NCI-H226 (cell line): Measurements from ENCODE around the gene FFAR3.
"Not testable (repeated sequence)": the region's sequence is repeated elsewhere in the genome, so short reads cannot be mapped to it uniquely, and the experiment has no call there.

Experiments used
- DNase-seq: peaks from one replicate; pipeline ENCODE4 v3.0.0-alpha.2; 2015

FFAR3 gene

DNA sequence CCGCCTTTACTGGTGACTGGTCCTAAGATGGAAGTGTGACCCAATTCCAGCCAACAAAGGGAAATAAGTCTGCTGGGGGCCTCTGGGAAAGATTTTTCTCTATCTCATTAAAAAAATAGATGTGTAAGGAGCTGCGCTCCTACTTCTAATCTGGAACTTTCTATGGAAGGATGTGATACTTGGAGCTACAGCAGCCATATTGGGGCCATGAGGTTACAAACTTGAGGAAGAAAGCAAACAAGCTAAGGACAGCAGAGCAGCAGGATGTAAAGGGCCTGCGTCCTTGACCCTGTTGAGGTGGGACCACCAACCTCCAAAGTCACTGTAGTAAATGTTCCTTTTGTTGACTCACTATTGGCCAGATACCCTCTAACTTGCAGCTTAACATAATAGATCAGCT is 20.1 kb downstream of the FFAR3 start:
- DNase-seq: no peak

- DNase-seq: not testable (repeated sequence)
These were observed 21.3 kb downstream of the FFAR3 start for GRCh38 chr19:35379545-35379944.

DNA sequence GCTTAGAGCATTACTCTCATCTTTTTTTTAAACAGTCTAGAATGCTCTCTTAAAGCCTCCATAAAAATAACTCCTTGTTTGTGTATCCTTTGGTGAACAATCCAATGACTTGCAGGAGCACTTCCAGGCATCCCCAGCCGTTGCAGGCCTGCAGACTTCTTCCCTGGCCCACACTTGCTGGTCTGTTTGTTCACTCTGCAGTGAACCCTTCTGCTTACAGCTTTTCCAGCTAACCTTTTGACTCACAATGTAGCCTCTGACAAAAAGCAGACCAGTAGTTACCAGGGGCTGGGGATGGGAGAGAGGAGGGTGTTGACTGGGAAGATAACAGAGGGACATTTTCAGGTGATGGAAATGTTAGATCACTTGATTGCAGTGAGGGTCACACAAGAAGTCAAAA is 21.7 kb downstream of the FFAR3 start:
- DNase-seq: no peak

GRCh38 chr19:35380450-35381124 is 22.3 kb downstream of the FFAR3 start:
- no peak for DNase-seq

DNA sequence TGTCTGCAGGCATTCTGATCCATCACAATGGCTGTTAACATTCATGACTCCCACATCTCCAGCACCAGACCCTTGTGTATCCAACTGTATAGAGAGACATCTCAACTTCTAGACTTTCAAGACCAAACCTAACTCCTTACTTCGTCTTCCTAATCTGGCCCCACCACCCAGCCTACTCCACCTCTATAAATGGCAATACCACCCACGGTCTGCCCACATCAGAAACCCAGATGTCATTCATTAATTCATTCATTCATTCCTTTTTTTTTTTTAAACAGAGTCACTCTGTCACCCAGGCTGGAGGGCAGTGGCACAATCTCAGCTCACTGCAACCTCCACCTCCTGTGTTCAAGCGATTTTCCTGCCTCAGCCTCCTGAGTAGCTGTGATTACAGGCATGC is 23.1 kb downstream of the FFAR3 start:
- DNase-seq: no peak

- DNase-seq: no peak
These were observed 23.7 kb downstream of the FFAR3 start for GRCh38 chr19:35381926-35382325.

DNA sequence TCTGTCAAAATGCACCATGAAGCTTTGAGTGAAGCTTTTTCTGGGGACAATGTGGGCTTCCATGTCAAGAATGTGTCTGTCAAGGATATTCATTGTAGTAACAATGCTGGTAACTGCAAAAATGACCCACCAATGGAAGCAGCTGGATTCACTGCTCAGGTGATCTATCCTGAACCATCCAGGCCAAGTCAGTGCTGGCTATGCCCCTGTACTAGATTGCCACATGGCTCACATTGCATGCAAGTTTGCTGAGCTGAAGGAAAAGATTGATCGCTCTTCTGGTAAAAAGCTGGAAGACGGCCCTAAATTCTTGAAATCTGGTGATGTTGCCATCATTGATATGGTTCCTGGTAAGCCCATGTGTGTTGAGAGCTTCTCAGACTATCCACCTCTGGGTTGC is 25.3 kb downstream of the FFAR3 start:
- DNase-seq: no peak

- DNase-seq: no peak
These were observed 30.2 kb downstream of the FFAR3 start for GRCh38 chr19:35388277-35389054.

- no peak for DNase-seq
These were observed 31.1 kb downstream of the FFAR3 start for GRCh38 chr19:35389192-35389861.

DNA sequence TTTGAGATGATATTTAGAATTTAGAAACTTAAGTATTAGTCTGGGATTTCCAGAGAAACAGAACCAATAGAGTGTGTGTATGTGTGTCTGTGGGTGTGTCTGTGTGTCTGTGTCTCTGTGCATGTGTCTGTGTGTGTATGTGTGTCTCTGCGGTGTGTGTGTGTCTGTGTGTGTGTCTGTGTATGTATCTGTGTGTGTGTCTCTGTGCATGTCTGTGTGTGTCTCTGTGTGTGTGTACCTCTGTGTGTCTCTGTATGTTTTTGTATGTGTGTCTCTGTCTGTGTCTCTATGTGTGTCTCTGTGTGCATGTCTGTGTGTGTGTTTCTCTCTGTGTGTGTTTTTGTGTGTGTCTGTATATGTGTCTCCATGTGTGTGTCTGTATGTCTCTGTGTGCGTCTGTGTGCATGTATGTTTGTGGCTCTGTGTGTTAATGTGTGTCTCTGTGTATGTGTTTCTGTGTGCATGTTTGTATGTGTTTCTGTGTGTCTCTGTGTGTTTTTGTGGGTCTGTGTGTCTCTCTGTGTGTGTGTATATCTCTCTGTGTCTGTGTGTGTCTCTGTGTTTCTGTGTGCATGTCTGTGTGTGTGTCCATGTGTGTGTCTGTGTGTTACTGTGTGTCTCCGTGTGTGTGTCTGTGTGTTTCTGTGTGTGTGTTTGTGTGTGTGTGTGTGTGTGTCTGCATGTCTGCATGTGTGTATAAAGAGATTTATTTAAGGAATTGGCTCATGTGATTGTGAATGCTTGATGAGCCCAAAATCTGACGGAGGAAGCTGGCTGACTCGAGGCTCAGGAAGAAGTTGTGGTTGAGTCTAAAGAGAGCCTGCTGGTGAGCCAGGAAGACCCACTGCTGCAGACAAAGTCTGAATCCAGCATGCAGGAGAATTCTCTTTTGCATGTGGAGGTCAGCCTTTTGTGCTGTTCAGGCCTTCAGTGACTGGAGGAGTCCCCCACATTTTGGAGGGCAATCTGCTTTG is 34.8 kb downstream of the FFAR3 start:
- no peak for DNase-seq

GRCh38 chr19:35395382-35396199 is 37.3 kb downstream of the FFAR3 start:
- DNase-seq: no peak

GRCh38 chr19:35396240-35396885 is 38.1 kb downstream of the FFAR3 start:
- no peak for DNase-seq

- DNase-seq: no peak
These were observed 38.8 kb downstream of the FFAR3 start for GRCh38 chr19:35397064-35397463.

DNA sequence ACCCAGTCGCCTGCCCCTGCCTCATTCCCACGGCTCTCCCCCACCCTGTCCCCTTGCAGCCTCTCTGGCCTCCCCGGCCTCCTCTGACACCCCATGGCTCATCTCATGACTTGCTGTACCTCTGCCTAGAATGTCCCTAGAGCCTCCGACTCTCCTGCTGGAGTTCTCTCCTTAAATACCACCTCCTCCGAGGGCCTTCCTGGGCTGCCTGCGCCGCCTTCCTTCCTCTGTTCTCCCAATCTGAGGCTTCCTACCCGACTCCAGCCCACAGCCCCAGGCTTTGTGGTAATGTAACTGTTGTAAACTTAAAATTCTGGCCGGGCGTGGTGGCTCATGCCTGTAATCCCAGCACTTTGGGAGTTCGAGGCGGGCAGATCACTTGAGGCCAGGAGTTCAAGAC is 40.3 kb downstream of the FFAR3 start:
- DNase-seq: no peak

GRCh38 chr19:35399231-35399630 is 41.0 kb downstream of the FFAR3 start:
- DNase-seq: no peak

- DNase-seq: no peak
These were observed 41.9 kb downstream of the FFAR3 start for GRCh38 chr19:35399948-35400772.

DNA sequence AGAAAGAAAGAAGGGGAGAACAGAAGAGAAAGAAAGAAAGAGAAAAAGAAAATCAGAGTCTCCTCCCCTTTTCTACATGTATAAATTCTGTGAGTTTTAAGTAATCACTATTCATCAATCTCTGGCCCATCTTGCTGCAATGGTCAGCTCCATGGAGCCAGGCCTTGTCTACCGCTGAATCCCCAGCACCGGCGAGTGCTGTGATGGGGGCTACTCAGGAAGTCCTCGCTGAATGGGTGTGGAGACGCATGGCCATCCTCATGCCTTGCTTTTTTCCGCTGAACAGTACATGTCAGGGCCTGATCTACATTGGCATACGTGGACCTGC is 42.5 kb downstream of the FFAR3 start:
- DNase-seq: no peak

DNA sequence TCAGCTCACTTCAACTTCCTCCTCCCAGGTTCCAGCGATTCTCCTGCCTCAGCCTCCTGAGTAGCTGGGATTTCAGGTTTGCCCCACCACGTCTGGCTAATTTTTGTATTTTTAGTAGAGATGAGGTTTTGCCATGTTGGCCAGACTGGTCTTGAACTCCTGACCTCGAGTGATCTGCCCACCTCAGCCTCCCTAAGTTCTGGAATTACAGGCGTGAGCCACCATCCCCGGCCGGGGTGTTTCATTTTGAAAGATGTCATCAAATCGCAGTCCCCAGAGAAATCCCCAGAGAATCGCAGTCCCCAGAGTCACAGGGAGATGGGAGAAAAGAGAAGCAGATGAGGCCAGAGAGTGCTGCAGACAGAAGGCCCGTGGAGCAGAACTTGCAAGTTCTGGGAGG is 43.2 kb downstream of the FFAR3 start:
- DNase-seq: not testable (repeated sequence)

- DNase-seq: no peak
These were observed 45.0 kb downstream of the FFAR3 start for GRCh38 chr19:35403116-35403760.
